ENCODE results near the gene LCMT2. TPM values are rescaled to one million over a fixed set of nuclear protein-coding genes. Genes with fewer than 3 reads are reported as not detected.
"Not testable (repeated sequence)": the region's sequence is repeated elsewhere in the genome, so short reads cannot be mapped to it uniquely, and the experiment has no call there.

LCMT2 gene
- total RNA-seq, 4 donors from 2014 or later, result 4.9 to 8.9 (median 5.9) TPM

- TF ChIP-seq, protein P1, sequence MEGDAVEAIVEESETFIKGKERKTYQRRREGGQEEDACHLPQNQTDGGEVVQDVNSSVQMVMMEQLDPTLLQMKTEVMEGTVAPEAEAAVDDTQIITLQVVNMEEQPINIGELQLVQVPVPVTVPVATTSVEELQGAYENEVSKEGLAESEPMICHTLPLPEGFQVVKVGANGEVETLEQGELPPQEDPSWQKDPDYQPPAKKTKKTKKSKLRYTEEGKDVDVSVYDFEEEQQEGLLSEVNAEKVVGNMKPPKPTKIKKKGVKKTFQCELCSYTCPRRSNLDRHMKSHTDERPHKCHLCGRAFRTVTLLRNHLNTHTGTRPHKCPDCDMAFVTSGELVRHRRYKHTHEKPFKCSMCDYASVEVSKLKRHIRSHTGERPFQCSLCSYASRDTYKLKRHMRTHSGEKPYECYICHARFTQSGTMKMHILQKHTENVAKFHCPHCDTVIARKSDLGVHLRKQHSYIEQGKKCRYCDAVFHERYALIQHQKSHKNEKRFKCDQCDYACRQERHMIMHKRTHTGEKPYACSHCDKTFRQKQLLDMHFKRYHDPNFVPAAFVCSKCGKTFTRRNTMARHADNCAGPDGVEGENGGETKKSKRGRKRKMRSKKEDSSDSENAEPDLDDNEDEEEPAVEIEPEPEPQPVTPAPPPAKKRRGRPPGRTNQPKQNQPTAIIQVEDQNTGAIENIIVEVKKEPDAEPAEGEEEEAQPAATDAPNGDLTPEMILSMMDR (IDR thresholded peaks at IDR 0.05), result no peak
- TF ChIP-seq POLR2A (IDR thresholded peaks at IDR 0.05), result no peak
- 58 to 64% methylated on average over 12 of the region's 12 CpGs for WGBS, 2 donors
- no peak overlapping the region for H3K4me3 ChIP-seq (ENCODE audit: low read depth, poor library complexity, severe bottlenecking)
- DNase-seq (ENCODE audit: low spot score in 2 of 2), result no peak
- intact Hi-C loops (cut with DNase I; ENCODE audit: low total_unique reads), result loop anchor here (5.0 kb wide), 1 partner anchor 985 kb away; no protein-coding TSS in a partner anchor
Observed at GRCh38 chr15:43292375-43293078, 37.8 kb downstream of the LCMT2 start.

- WGBS, 2 donors, result 88 to 100% methylated on average over 2 of the region's 3 CpGs
Observed at GRCh38 chr15:43289656-43290055, 40.7 kb downstream of the LCMT2 start.

GRCh38 chr15:43287254-43287653 is 43.1 kb downstream of the LCMT2 start:
- WGBS, 2 donors, result 78% methylated on average over 15 of the region's 15 CpGs
- peak in 1 of 2 donors; percentile 84 for DNase-seq (ENCODE audit: low spot score in 2 of 2)
- H3K4me3 ChIP-seq (ENCODE audit: low read depth, poor library complexity, severe bottlenecking), result no peak overlapping the region
- TF ChIP-seq, protein P1 (IDR thresholded peaks at IDR 0.05), result no peak
- no peak for TF ChIP-seq POLR2A (IDR thresholded peaks at IDR 0.05)
- intact Hi-C loops (cut with DNase I; ENCODE audit: low total_unique reads), result no loop called here

More at GRCh38 chr15:43289656-43290055, 40.7 kb downstream of the LCMT2 start:
- not testable (repeated sequence) for H3K4me3 ChIP-seq (ENCODE audit: low read depth, poor library complexity, severe bottlenecking); DNase-seq (ENCODE audit: low spot score in 2 of 2)
- intact Hi-C loops (cut with DNase I; ENCODE audit: low total_unique reads), result loop anchor here (5.0 kb wide), 1 partner anchor 982 kb away; no protein-coding TSS in a partner anchor

GRCh38 chr15:43286074-43286473 is 44.3 kb downstream of the LCMT2 start:
- intact Hi-C loops (cut with DNase I; ENCODE audit: low total_unique reads), result no loop called here
- WGBS, 2 donors, result 55 to 69% methylated on average over 7 of the region's 7 CpGs
- no peak for DNase-seq (ENCODE audit: low spot score in 2 of 2)
- TF ChIP-seq POLR2A (IDR thresholded peaks at IDR 0.05), result no peak
- TF ChIP-seq, protein P1 (IDR thresholded peaks at IDR 0.05), result no peak
- H3K4me3 ChIP-seq (ENCODE audit: low read depth, poor library complexity, severe bottlenecking), result no peak overlapping the region

DNA sequence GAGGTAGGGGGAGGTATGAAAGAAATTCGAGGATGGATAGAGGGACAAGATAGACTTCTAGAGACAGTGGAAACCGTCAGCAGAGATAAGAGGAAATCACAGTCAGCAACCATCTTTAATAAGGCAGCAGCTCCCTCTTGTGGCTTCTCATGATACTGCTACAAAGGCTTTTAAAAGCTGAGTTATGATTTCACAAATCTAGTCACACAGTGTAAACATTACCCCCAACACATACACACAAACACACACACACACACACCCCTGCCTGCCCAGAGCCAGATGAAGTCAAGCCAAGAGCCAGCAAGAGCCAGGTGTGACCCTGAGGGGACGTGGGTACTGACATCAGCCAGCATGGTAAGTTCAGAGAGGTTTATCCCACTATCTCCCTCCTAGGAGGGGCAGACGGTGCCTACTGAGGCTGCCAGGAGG is 44.8 kb downstream of the LCMT2 start:
- TF ChIP-seq, protein P1 (IDR thresholded peaks at IDR 0.05), result peak in 1 of 3 donors; percentile 75
- TF ChIP-seq POLR2A (IDR thresholded peaks at IDR 0.05), result no peak
- H3K4me3 ChIP-seq (ENCODE audit: low read depth, poor library complexity, severe bottlenecking), result no peak overlapping the region
- DNase-seq (ENCODE audit: low spot score in 2 of 2), result peak in 1 of 2 donors; percentile 65
- intact Hi-C loops (cut with DNase I; ENCODE audit: low total_unique reads), result no loop called here
- 12% methylated on average over 4 of the region's 4 CpGs for WGBS, 2 donors

GRCh38 chr15:43283526-43283925 is 46.8 kb downstream of the LCMT2 start:
- H3K4me3 ChIP-seq (ENCODE audit: low read depth, poor library complexity, severe bottlenecking), result no peak overlapping the region
- no peak for TF ChIP-seq POLR2A (IDR thresholded peaks at IDR 0.05)
- intact Hi-C loops (cut with DNase I; ENCODE audit: low total_unique reads), result loop anchor here (2.0 kb wide), 1 partner anchor 57 kb away; no protein-coding TSS in a partner anchor
- 48 to 76% methylated on average over 1 of the region's 1 CpG for WGBS, 2 donors
- DNase-seq (ENCODE audit: low spot score in 2 of 2), result no peak

Measured in lower leg skin (tissue), 4 donors.